DMS153 treated with DMSO at 0.1 percent for 48 hours (cell line): ENCODE measurements around the gene ZNF212.
A peak's percentile ranks its signal among the peaks of the same experiment; 100 is the strongest.

Experiments
- DNase-seq: peaks from one replicate; lab custom pipeline; 2025; ENCODE audit not compliant: unreplicated experiment; lab: John Stamatoyannopoulos, UW

ZNF212 gene

GRCh38 chr7:149239345-149240143 is at the start of gene ZNF212:
Gene ZNF212 (plus strand): TSS chr7:149239651. CDS start chr7:149239779, 128 bp downstream.
- DNase-seq: peak; percentile 83

GRCh38 chr7:149191851-149192250 is 47.6 kb upstream of the ZNF212 start:
- DNase-seq: no peak

- DNase-seq: no peak
Observed at GRCh38 chr7:149194799-149195179, 44.7 kb upstream of the ZNF212 start.

GRCh38 chr7:149195180-149196150 is 44.0 kb upstream of the ZNF212 start, which contains the start of gene ZNF282:
Gene ZNF282 (plus strand): TSS chr7:149195546. CDS start chr7:149195590, 44 bp downstream.
- peak; percentile 88 for DNase-seq

GRCh38 chr7:149196151-149196704 is 43.2 kb upstream of the ZNF212 start:
- no peak for DNase-seq

GRCh38 chr7:149196705-149197171 is 42.7 kb upstream of the ZNF212 start:
- no peak for DNase-seq

- DNase-seq: no peak
Observed at GRCh38 chr7:149197675-149198074, 41.8 kb upstream of the ZNF212 start.

GRCh38 chr7:149198161-149198816 is 41.2 kb upstream of the ZNF212 start:
- no peak for DNase-seq

GRCh38 chr7:149199234-149199995 is 40.0 kb upstream of the ZNF212 start:
- DNase-seq: no peak

- no peak for DNase-seq
Observed at GRCh38 chr7:149202831-149203231, 36.6 kb upstream of the ZNF212 start.

GRCh38 chr7:149205690-149206381 is 33.6 kb upstream of the ZNF212 start:
- no peak for DNase-seq

GRCh38 chr7:149207324-149208035 is 32.0 kb upstream of the ZNF212 start:
- no peak for DNase-seq

GRCh38 chr7:149209518-149210269 is 29.8 kb upstream of the ZNF212 start:
- no peak for DNase-seq

- no peak for DNase-seq
Observed at GRCh38 chr7:149210551-149210950, 28.9 kb upstream of the ZNF212 start.

- DNase-seq: no peak
Observed at GRCh38 chr7:149214020-149214720, 25.3 kb upstream of the ZNF212 start.

GRCh38 chr7:149216402-149216801 is 23.0 kb upstream of the ZNF212 start:
- DNase-seq: no peak

- no peak for DNase-seq
Observed at GRCh38 chr7:149217570-149217969, 21.9 kb upstream of the ZNF212 start.
